Measurements from ENCODE around the gene GUK1. TPM values are rescaled to one million over a fixed set of nuclear protein-coding genes. Genes with fewer than 3 reads are reported as not detected.

The GUK1 gene
- total RNA-seq, 1 experiment from 2014 or later, result 111 TPM

- TF ChIP-seq TEAD4 (CRISPR knock-in tag; IDR thresholded peaks at IDR 0.05) (no peak), NR2C2 (CRISPR knock-in tag; IDR thresholded peaks at IDR 0.05) (no peak), ELF4 (CRISPR knock-in tag; IDR thresholded peaks at IDR 0.05; ENCODE audit: low read depth) (no peak), AR (CRISPR knock-in tag; IDR thresholded peaks at IDR 0.05) (no peak), USF2 (CRISPR knock-in tag; IDR thresholded peaks at IDR 0.05) (no peak), RELA (CRISPR knock-in tag; IDR thresholded peaks at IDR 0.05; ENCODE audit: borderline replicate concordance) (no peak), NR3C1 (CRISPR knock-in tag; conservative IDR thresholded peaks at IDR 0.05; ENCODE audit: low read depth) (no peak), E2F1 (CRISPR knock-in tag; IDR thresholded peaks at IDR 0.05) (no peak), RORB (CRISPR knock-in tag; IDR thresholded peaks at IDR 0.05) (no peak), FOXK1 (CRISPR knock-in tag; IDR thresholded peaks at IDR 0.05) (no peak), CBFB (CRISPR knock-in tag; IDR thresholded peaks at IDR 0.05; ENCODE audit: low read depth) (no peak), CTCF (IDR thresholded peaks at IDR 0.05) (no peak)
- ChIA-PET POLR2A (no interaction called here), CTCF (interaction anchor here (0.7 to 1.6 kb wide), 3 partner anchors 10 to 58 kb away, joined by 3 to 6 read pairs (median 6); partner anchors contain the start of gene IBA57)
- H3K27ac Mint-ChIP-seq, result no peak overlapping the region
- H3K9me3 Mint-ChIP-seq, result no peaks in the 10 kb centered on the region
- ATAC-seq (no peak), DNase-seq (ENCODE audit: low spot score) (no peak)
- H3K27me3 Mint-ChIP-seq (ENCODE audit: low read depth), result peaks cover 16% of the 10 kb centered on the region
- no peaks in the 10 kb centered on the region for H3K4me1 Mint-ChIP-seq
- no peaks in the 10 kb centered on the region for H3K36me3 Mint-ChIP-seq
- no peak overlapping the region for H3K4me3 Mint-ChIP-seq
Observed at GRCh38 chr1:228155596-228156514, 15.8 kb downstream of the GUK1 start.

- Mint-ChIP-seq H3K36me3 (no peaks in the 10 kb centered on the region), H3K4me3 (no peak overlapping the region), H3K27ac (no peak overlapping the region), H3K4me1 (no peaks in the 10 kb centered on the region), H3K9me3 (no peaks in the 10 kb centered on the region), H3K27me3 (ENCODE audit: low read depth) (peaks cover 19% of the 10 kb centered on the region)
- no peak for ATAC-seq
- ChIA-PET CTCF (interaction anchor here (0.7 to 1.6 kb wide), 3 partner anchors 9 to 57 kb away, joined by 3 to 6 read pairs (median 6); partner anchors contain the start of gene IBA57), POLR2A (no interaction called here)
- DNase-seq (ENCODE audit: low spot score), result no peak
- TF ChIP-seq FOXK1 (CRISPR knock-in tag; IDR thresholded peaks at IDR 0.05) (no peak), SP1 (CRISPR knock-in tag; conservative IDR thresholded peaks at IDR 0.05) (no peak), FOXP1 (CRISPR knock-in tag; IDR thresholded peaks at IDR 0.05; ENCODE audit: borderline replicate concordance) (no peak)
Observed at GRCh38 chr1:228156515-228156881, 16.4 kb downstream of the GUK1 start.
